CD4-positive, alpha-beta memory T cell (primary cell): ENCODE data around the gene HLA-DRB1. TPM values are rescaled to one million over a fixed set of nuclear protein-coding genes. Genes with fewer than 3 reads are reported as not detected.
"Not testable (repeated sequence)": the region's sequence is repeated elsewhere in the genome, so short reads cannot be mapped to it uniquely, and the experiment has no call there.

Experiments used
- CTCF ChIA-PET: fragments of 350-600 bp; sonication (Branson Sonifier 250); formaldehyde crosslinking; loops from one replicate; lab custom pipeline; 2021; ENCODE audit warnings: inconsistent platforms; ENCODE audit not compliant: partially characterized antibody; lab: Charles Lee
- POLR2A ChIA-PET: fragments of 350-600 bp; sonication (Branson Sonifier 250); formaldehyde crosslinking; loops from one replicate; lab custom pipeline; 2021; ENCODE audit not compliant: partially characterized antibody; lab: Charles Lee
- DNase-seq, 5 donors: peaks; one replicate each; pipeline versions ENCODE4 v3.0.0 to v3.0.0-alpha.2; 2020 to 2022; ENCODE audit warnings: mixed read lengths in 1 of 5
- H3K27ac ChIP-seq: one replicate; pipeline ENCODE4 v1.7.0; 2013; ENCODE audit warnings: low read depth, low read length
- H3K27me3 ChIP-seq: 2 replicates; pipeline ENCODE4 v1.7.0; 2013; ENCODE audit warnings: mild to moderate bottlenecking, low read length, moderate library complexity; ENCODE audit not compliant: insufficient read depth
- H3K36me3 ChIP-seq: 2 replicates; pipeline ENCODE4 v1.7.0; 2013; ENCODE audit warnings: mild to moderate bottlenecking, low read length, moderate library complexity; ENCODE audit not compliant: insufficient read depth
- H3K4me1 ChIP-seq: 2 replicates; pipeline ENCODE4 v1.7.0; 2013; ENCODE audit warnings: mild to moderate bottlenecking, low read length, moderate library complexity; ENCODE audit not compliant: insufficient read depth
- H3K4me3 ChIP-seq, 2 donors: one replicate each; pipeline ENCODE4 v1.7.0; 2013; ENCODE audit warnings: low read length in 2 of 2, mild to moderate bottlenecking in 1 of 2
- H3K9me3 ChIP-seq, 2 donors: one replicate each; pipeline ENCODE4 v1.7.0; 2013; ENCODE audit warnings: low read length in 2 of 2, control low read depth in 1 of 2; ENCODE audit not compliant: control insufficient read depth in 1 of 2
- H3K27ac Mint-ChIP-seq, 7 donors: one replicate each; pipeline ENCODE4 v1.8.0; 2020 to 2021; ENCODE audit warnings: mixed read lengths in 7 of 7, mild to moderate bottlenecking in 6 of 7, inconsistent platforms in 3 of 7, moderate library complexity in 3 of 7
- H3K27me3 Mint-ChIP-seq, 2 donors: one replicate each; pipeline ENCODE4 v1.8.0; 2020 to 2021; ENCODE audit warnings: mixed read lengths in 2 of 2
- H3K36me3 Mint-ChIP-seq, 2 donors: one replicate each; pipeline ENCODE4 v1.8.0; 2020 to 2021; ENCODE audit warnings: mixed read lengths in 2 of 2, inconsistent platforms in 1 of 2, mild to moderate bottlenecking in 1 of 2
- H3K4me1 Mint-ChIP-seq, 4 donors: one replicate each; pipeline ENCODE4 v1.8.0; 2020 to 2021; ENCODE audit warnings: mixed read lengths in 4 of 4, mild to moderate bottlenecking in 1 of 4
- H3K4me3 Mint-ChIP-seq, 8 donors: one replicate each; pipeline ENCODE4 v1.8.0; 2020 to 2021; ENCODE audit warnings: mixed read lengths in 8 of 8, mild to moderate bottlenecking in 7 of 8, moderate library complexity in 6 of 8, inconsistent platforms in 3 of 8
- H3K9me3 Mint-ChIP-seq, 8 donors: one replicate each; pipeline ENCODE4 v1.8.0; 2020 to 2021; ENCODE audit warnings: mixed read lengths in 8 of 8, mild to moderate bottlenecking in 5 of 8, inconsistent platforms in 3 of 8, moderate library complexity in 1 of 8
- intact Hi-C: fragments of 100-400 bp; cut with micrococcal nuclease; formaldehyde crosslinking; loops from one replicate; pipeline ENCODE4 v1.15.1; 2023
- polyA plus RNA-seq, 2 donors: library from polyadenylated mRNA; unstranded; fragments of 300-500 nt; fragmentation: Illumina TruSeq; gene quantifications; one replicate each; pipeline ENCODE4 v1.2.3, GENCODE V29; 2021
- total RNA-seq, 2 experiments: library from RNA; stranded (reverse); gene quantifications; one replicate each; pipeline ENCODE4 v1.2.3, GENCODE V29; 2021

Gene HLA-DRB1
- total and polyA plus RNA-seq, 4 experiments from 2014 or later, result 6.9 to 31.6 (median 14.3) TPM

DNA sequence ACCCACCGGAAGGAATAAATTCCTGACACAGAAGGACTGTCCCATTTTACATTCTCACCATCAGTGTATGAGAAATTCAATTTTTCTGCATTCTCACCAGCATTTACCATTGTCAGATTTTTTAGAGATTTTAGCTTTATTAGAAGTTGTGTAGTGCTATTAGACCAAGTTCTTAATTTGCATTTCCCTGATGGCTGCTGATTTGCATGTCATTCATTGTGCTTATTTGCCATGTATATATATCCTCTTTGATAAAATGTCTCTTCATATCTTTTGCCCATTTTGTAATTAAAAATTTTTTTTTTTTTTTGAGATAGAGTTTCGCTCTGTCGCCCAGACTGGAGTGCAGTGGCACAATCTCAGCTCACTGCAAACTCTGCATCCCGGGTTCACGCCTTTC is 49.8 kb downstream of the HLA-DRB1 start:
- POLR2A ChIA-PET, result no interaction called here
- no peak overlapping the region for H3K27ac Mint-ChIP-seq
- Histone ChIP-seq H3K4me3 (no peak overlapping the region), H3K4me1 (no peaks in the 10 kb centered on the region), H3K27me3 (no peaks in the 10 kb centered on the region), H3K36me3 (no peaks in the 10 kb centered on the region), H3K9me3 (no peaks in the 10 kb centered on the region), H3K27ac (no peak overlapping the region)
- no peaks in the 10 kb centered on the region for H3K4me1 Mint-ChIP-seq
- peaks cover 1 to 2% of the 10 kb centered on the region in 2 donors for H3K27me3 Mint-ChIP-seq
- CTCF ChIA-PET, result no interaction called here
- H3K9me3 Mint-ChIP-seq, result peaks cover 0 to 18% (median 0%) of the 10 kb centered on the region in 8 donors
- H3K36me3 Mint-ChIP-seq, result no peaks in the 10 kb centered on the region
- no peak overlapping the region for H3K4me3 Mint-ChIP-seq
- intact Hi-C loops, result no loop called here
- no peak for DNase-seq

DNA sequence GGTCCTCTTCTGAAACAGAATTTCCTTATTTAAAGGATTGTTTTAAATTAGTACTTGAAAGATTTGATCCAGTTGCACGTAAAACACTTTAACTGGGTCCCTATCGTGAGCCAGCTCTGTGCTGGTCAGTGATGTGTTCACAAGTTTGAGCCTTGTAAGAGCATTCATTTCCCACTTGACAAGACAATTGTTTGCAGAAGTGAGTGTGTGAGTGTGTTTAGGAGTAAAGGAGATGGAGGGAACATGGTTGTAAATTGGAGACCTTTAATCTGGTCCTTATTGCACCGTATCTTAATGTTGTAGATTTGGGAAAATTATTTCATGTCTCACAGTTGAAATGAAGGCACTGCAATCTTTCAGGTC is 59.2 kb downstream of the HLA-DRB1 start:
- H3K36me3 ChIP-seq, intact Hi-C loops, H3K27me3 ChIP-seq, CTCF ChIA-PET, H3K27ac ChIP-seq, H3K36me3 Mint-ChIP-seq, H3K9me3 ChIP-seq, POLR2A ChIA-PET, DNase-seq, H3K4me1 ChIP-seq, H3K27me3 Mint-ChIP-seq, H3K4me3 ChIP-seq, H3K9me3 Mint-ChIP-seq, H3K4me3 Mint-ChIP-seq, H3K27ac Mint-ChIP-seq: not testable (repeated sequence)
- peaks cover 0 to 10% (median under 1%) of the 10 kb centered on the region in 4 donors for H3K4me1 Mint-ChIP-seq

DNA sequence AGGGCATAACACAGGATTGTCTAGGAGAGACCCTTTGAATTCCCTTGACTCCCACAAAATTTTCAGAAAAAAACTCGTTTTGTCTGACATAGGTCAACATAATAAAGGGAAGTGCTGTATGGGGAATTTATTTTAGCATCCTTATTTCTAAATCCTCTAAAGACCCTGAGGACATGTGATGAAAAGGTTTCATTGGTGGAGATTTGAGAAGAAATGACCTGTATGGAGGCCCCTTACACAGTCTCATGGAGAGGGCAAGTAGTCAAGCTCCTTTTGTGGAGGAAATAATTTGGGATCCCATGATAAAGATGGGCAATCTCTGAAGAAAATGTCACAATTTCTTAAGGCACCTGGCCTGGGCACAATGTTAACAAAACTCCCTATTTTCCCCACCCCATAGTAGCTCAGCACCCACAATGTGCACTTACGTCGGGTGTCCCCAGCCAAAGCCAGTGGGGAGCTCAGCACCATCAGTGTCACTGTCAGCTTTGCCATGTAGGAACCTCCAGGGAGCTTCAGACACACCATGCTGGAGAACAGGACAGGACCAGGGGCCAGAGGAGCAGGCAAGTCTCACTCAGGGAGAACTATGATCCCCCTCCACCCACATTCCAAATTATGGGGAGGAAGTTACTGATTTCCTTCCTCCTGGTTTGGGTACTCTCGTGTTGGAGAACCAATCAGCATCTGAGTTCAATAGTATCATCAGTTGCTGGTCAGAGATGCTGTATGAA is 59.8 kb downstream of the HLA-DRB1 start, which contains the start of gene HLA-DRB5:
Gene HLA-DRB5, minus strand, starts transcription at position 591 of the 734 bp plus-strand sequence. Its CDS starts 63 bp downstream, at position 528.
- no peaks in the 10 kb centered on the region for H3K9me3 ChIP-seq
- H3K27ac ChIP-seq, result peak within 1 kb of the TSS; percentile 21
- no peaks in the 10 kb centered on the region for H3K27me3 ChIP-seq
- H3K27me3 Mint-ChIP-seq, result peaks cover 0 to 1% of the 10 kb centered on the region in 2 donors
- ChIA-PET POLR2A (no interaction called here), CTCF (no interaction called here)
- peak within 1 kb of the TSS in 5 of 7 donors; percentile 15 to 73 (median 36) for H3K27ac Mint-ChIP-seq
- H3K9me3 Mint-ChIP-seq, result no peaks in the 10 kb centered on the region
- H3K36me3 ChIP-seq, result no peaks in the 10 kb centered on the region
- peaks cover 0 to 10% (median under 1%) of the 10 kb centered on the region in 4 donors for H3K4me1 Mint-ChIP-seq
- H3K4me1 ChIP-seq, result no peaks in the 10 kb centered on the region
- H3K4me3 ChIP-seq, result peak within 1 kb of the TSS in 1 of 2 donors; percentile 43
- no peaks in the 10 kb centered on the region for H3K36me3 Mint-ChIP-seq
- peak in 2 of 5 donors; percentile 11 to 34 for DNase-seq
- H3K4me3 Mint-ChIP-seq, result peak within 1 kb of the TSS; percentile 40 to 78 (median 54)
- intact Hi-C loops, result loop anchor here (2.0 kb wide), 1 partner anchor 59 kb away; the partner anchor contains the start of gene HLA-DRB1

Other genes with a start within 250 kb of the HLA-DRB1 start
- not detected for gene TSBP1, start 217.9 kb downstream of the HLA-DRB1 start, total RNA-seq
- gene TSBP1, start 217.9 kb downstream of the HLA-DRB1 start, polyA plus RNA-seq, result not detected
- not detected for gene BTNL2, start 182.7 kb downstream of the HLA-DRB1 start, total RNA-seq
- gene BTNL2, start 182.7 kb downstream of the HLA-DRB1 start, polyA plus RNA-seq, result not detected
- gene HLA-DRA, start 150.0 kb downstream of the HLA-DRB1 start, total RNA-seq, result 10 to 100 TPM; 24.3 to 25.1 TPM
- 100 to 1,000 TPM in 1 of 2 donors, 1 to 10 TPM in 1; 6.9 to 112 TPM for gene HLA-DRA, start 150.0 kb downstream of the HLA-DRB1 start, polyA plus RNA-seq
- gene HLA-DRB5, start 59.6 kb downstream of the HLA-DRB1 start, total RNA-seq, result 1 to 10 TPM in 1 of 2 experiments, under 1 TPM in 1; 0.86 to 1.9 TPM
- gene HLA-DRB5, start 59.6 kb downstream of the HLA-DRB1 start, polyA plus RNA-seq, result 10 to 100 TPM in 1 of 2 donors, under 1 TPM in 1; 0.46 to 14.2 TPM
- 1 to 10 TPM; 5.8 to 6.7 TPM for gene HLA-DQA1, start 47.6 kb upstream of the HLA-DRB1 start, total RNA-seq
- 1 to 10 TPM in 1 of 2 donors, not detected in 1; 4.7 TPM for gene HLA-DQA1, start 47.6 kb upstream of the HLA-DRB1 start, polyA plus RNA-seq
- gene HLA-DQB1, start 76.8 kb upstream of the HLA-DRB1 start, total RNA-seq, result 1 to 10 TPM; 6.3 to 9.9 TPM
- 10 to 100 TPM in 1 of 2 donors, 1 to 10 TPM in 1; 1.4 to 11.1 TPM for gene HLA-DQB1, start 76.8 kb upstream of the HLA-DRB1 start, polyA plus RNA-seq
- not detected for gene HLA-DQA2, start 151.5 kb upstream of the HLA-DRB1 start, total RNA-seq
- under 1 TPM in 1 of 2 donors, not detected in 1; 0.77 TPM for gene HLA-DQA2, start 151.5 kb upstream of the HLA-DRB1 start, polyA plus RNA-seq
- gene HLA-DQB2, start 173.7 kb upstream of the HLA-DRB1 start, total RNA-seq, result not detected
- gene HLA-DQB2, start 173.7 kb upstream of the HLA-DRB1 start, polyA plus RNA-seq, result 1 to 10 TPM in 1 of 2 donors, not detected in 1; 2.9 TPM
- 1 to 10 TPM in 1 of 2 experiments, under 1 TPM in 1; 0.61 to 1.1 TPM for gene HLA-DOB, start 227.2 kb upstream of the HLA-DRB1 start, total RNA-seq
- gene HLA-DOB, start 227.2 kb upstream of the HLA-DRB1 start, polyA plus RNA-seq, result 1 to 10 TPM in 1 of 2 donors, under 1 TPM in 1; 0.22 to 2.8 TPM
- 100 to 1,000 TPM; 106 to 112 TPM for gene TAP2, start 248.9 kb upstream of the HLA-DRB1 start, total RNA-seq
- gene TAP2, start 248.9 kb upstream of the HLA-DRB1 start, polyA plus RNA-seq, result 10 to 100 TPM; 11.0 to 16.5 TPM